Brain microvascular endothelial cell (primary cell): ENCODE results near the gene GYG2.
"Not testable (repeated sequence)": the region's sequence is repeated elsewhere in the genome, so short reads cannot be mapped to it uniquely, and the experiment has no call there.

Source experiments
- DNase-seq: peaks from one replicate; pipeline ENCODE4 v3.0.0-alpha.2; 2020
- H3K27ac ChIP-seq: fragments of 250-450 bp; sonication (Bioruptor Pico); 2 replicates; pipeline ENCODE4 v1.5.1; 2020; ENCODE audit warnings: mild to moderate bottlenecking, moderate library complexity
- H3K27me3 ChIP-seq: fragments of 250-450 bp; sonication (Bioruptor Pico); replicated peaks from 2 replicates; pipeline ENCODE4 v1.5.1; 2020; ENCODE audit warnings: mild to moderate bottlenecking
- H3K36me3 ChIP-seq: fragments of 250-450 bp; sonication (Bioruptor Pico); replicated peaks from 2 replicates; pipeline ENCODE4 v1.5.1; 2020; ENCODE audit warnings: mild to moderate bottlenecking
- H3K4me3 ChIP-seq: 2 replicates; pipeline ENCODE4 v1.5.1; 2011; ENCODE audit warnings: low read depth, mild to moderate bottlenecking, control low read depth, low read length, moderate library complexity
- CTCF ChIP-seq: IDR thresholded peaks from 2 replicates; pipeline ENCODE4 v1.5.1; 2011; ENCODE audit warnings: low read depth, mild to moderate bottlenecking, moderate library complexity, low read length, control low read depth, inconsistent platforms; ENCODE audit errors: missing control alignments
- in situ Hi-C: cut with HindIII; loops from 2 replicates; pipeline ENCODE4 v1.10.0; 2017; ENCODE audit warnings: low sequenced_read_pairs, low pct_ligation_motif_present

GYG2 gene

GRCh38 chrX:2828344-2828958 lies at the start of gene GYG2:
Gene GYG2 (plus strand): TSS chrX:2828930. CDS start chrX:2830189, 1,259 bp downstream.
- H3K4me3 ChIP-seq: peak within 1 kb of the TSS; percentile 39
- TF ChIP-seq CTCF: no peak
- in situ Hi-C loops: no loop called here

GRCh38 chrX:2780472-2781225 lies 48.1 kb upstream of the GYG2 start:
- H3K27ac ChIP-seq, in situ Hi-C loops, DNase-seq, H3K4me3 ChIP-seq, H3K36me3 ChIP-seq, H3K27me3 ChIP-seq: not testable (repeated sequence)

More at GRCh38 chrX:2828344-2828958, at the start of gene GYG2:
- no peak within 1 kb of the TSS for H3K27ac ChIP-seq
- H3K27me3 ChIP-seq: peaks cover 7% of the 10 kb centered on the region
- no peak for DNase-seq
- no peaks in the 10 kb centered on the region for H3K36me3 ChIP-seq

- H3K36me3 ChIP-seq: no peaks in the 10 kb centered on the region
- in situ Hi-C loops: no loop called here
- TF ChIP-seq CTCF: no peak
- H3K4me3 ChIP-seq: no peak overlapping the region
- H3K27ac ChIP-seq: no peak overlapping the region
- no peak for DNase-seq
- no peaks in the 10 kb centered on the region for H3K27me3 ChIP-seq
Measured at GRCh38 chrX:2781226-2781571, 47.5 kb upstream of the GYG2 start.

GRCh38 chrX:2781698-2782097 lies 47.0 kb upstream of the GYG2 start:
- H3K27me3 ChIP-seq: no peaks in the 10 kb centered on the region
- no peak overlapping the region for H3K27ac ChIP-seq
- TF ChIP-seq CTCF: no peak
- H3K36me3 ChIP-seq: no peaks in the 10 kb centered on the region
- in situ Hi-C loops: no loop called here
- H3K4me3 ChIP-seq: no peak overlapping the region
- DNase-seq: no peak

- no peak overlapping the region for H3K4me3 ChIP-seq
- no peak for DNase-seq
- no peaks in the 10 kb centered on the region for H3K36me3 ChIP-seq
- no peak overlapping the region for H3K27ac ChIP-seq
- no peak for TF ChIP-seq CTCF
- H3K27me3 ChIP-seq: no peaks in the 10 kb centered on the region
- in situ Hi-C loops: no loop called here
Measured at GRCh38 chrX:2782171-2782570, 46.6 kb upstream of the GYG2 start.

- no peaks in the 10 kb centered on the region for H3K36me3 ChIP-seq
- no peak overlapping the region for H3K27ac ChIP-seq
- TF ChIP-seq CTCF: no peak
- H3K27me3 ChIP-seq: no peaks in the 10 kb centered on the region
- H3K4me3 ChIP-seq: no peak overlapping the region
- DNase-seq: no peak
- in situ Hi-C loops: no loop called here
Measured at GRCh38 chrX:2782778-2783177, 46.0 kb upstream of the GYG2 start.
